ENCODE measurements around the gene BABAM1.

The BABAM1 gene

GRCh38 chr19:17237747-17238706, 29.2 kb upstream of the BABAM1 start:
- H3K27ac ChIP-seq (ENCODE audit: low read depth, low read length) = no peak overlapping the region
- H3K36me3 ChIP-seq (ENCODE audit: control insufficient read depth, low read length) = peaks cover 55% of the 10 kb centered on the region
- no peaks in the 10 kb centered on the region for H3K27me3 ChIP-seq (ENCODE audit: control insufficient read depth, low read length)
- H3K9me3 ChIP-seq (ENCODE audit: control insufficient read depth, insufficient read depth, low read length) = no peaks in the 10 kb centered on the region
- H3K9me2 ChIP-seq (replicated peaks; ENCODE audit: control insufficient read depth, low read length) = no peaks in the 10 kb centered on the region
- H3K4me2 ChIP-seq (ENCODE audit: low read length) = no peak overlapping the region
- peaks cover 12% of the 10 kb centered on the region for H4K20me1 ChIP-seq (ENCODE audit: control insufficient read depth, insufficient read depth, low read depth, low read length)
- no peak overlapping the region for H3K4me3 ChIP-seq (ENCODE audit: low read length)
- peaks cover 17% of the 10 kb centered on the region for H3F3A ChIP-seq (ENCODE audit: control insufficient read depth, insufficient read depth)
- peaks cover 32% of the 10 kb centered on the region for H3K4me1 ChIP-seq (ENCODE audit: control insufficient read depth, low read length)
- TF ChIP-seq, protein P1, sequence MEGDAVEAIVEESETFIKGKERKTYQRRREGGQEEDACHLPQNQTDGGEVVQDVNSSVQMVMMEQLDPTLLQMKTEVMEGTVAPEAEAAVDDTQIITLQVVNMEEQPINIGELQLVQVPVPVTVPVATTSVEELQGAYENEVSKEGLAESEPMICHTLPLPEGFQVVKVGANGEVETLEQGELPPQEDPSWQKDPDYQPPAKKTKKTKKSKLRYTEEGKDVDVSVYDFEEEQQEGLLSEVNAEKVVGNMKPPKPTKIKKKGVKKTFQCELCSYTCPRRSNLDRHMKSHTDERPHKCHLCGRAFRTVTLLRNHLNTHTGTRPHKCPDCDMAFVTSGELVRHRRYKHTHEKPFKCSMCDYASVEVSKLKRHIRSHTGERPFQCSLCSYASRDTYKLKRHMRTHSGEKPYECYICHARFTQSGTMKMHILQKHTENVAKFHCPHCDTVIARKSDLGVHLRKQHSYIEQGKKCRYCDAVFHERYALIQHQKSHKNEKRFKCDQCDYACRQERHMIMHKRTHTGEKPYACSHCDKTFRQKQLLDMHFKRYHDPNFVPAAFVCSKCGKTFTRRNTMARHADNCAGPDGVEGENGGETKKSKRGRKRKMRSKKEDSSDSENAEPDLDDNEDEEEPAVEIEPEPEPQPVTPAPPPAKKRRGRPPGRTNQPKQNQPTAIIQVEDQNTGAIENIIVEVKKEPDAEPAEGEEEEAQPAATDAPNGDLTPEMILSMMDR (IDR thresholded peaks at IDR 0.05; ENCODE audit: low read depth, low read length, poor library complexity, severe bottlenecking) = no peak
- no peak for TF ChIP-seq EZH2phosphoT487 (IDR thresholded peaks at IDR 0.05; ENCODE audit: borderline replicate concordance, low read length)
- H3K79me2 ChIP-seq (ENCODE audit: control insufficient read depth, low read length) = peaks cover 60% of the 10 kb centered on the region

GRCh38 chr19:17240062-17240752, 27.0 kb upstream of the BABAM1 start:
- Histone ChIP-seq H3K4me1 (ENCODE audit: control insufficient read depth, low read length) (peaks cover 32% of the 10 kb centered on the region), H3K27ac (ENCODE audit: low read depth, low read length) (no peak overlapping the region), H3K4me3 (ENCODE audit: low read length) (no peak overlapping the region), H3K79me2 (ENCODE audit: control insufficient read depth, low read length) (peaks cover 60% of the 10 kb centered on the region), H3K36me3 (ENCODE audit: control insufficient read depth, low read length) (peaks cover 41% of the 10 kb centered on the region), H3K4me2 (ENCODE audit: low read length) (no peak overlapping the region), H3K27me3 (ENCODE audit: control insufficient read depth, low read length) (no peaks in the 10 kb centered on the region), H3K9me3 (ENCODE audit: control insufficient read depth, insufficient read depth, low read length) (no peaks in the 10 kb centered on the region), H3F3A (ENCODE audit: control insufficient read depth, insufficient read depth) (peaks cover 22% of the 10 kb centered on the region), H3K9me2 (replicated peaks; ENCODE audit: control insufficient read depth, low read length) (no peaks in the 10 kb centered on the region), H4K20me1 (ENCODE audit: control insufficient read depth, insufficient read depth, low read depth, low read length) (peaks cover 14% of the 10 kb centered on the region)
- TF ChIP-seq, protein P1 (IDR thresholded peaks at IDR 0.05; ENCODE audit: low read depth, low read length, poor library complexity, severe bottlenecking) = no peak
- no peak for TF ChIP-seq EZH2phosphoT487 (IDR thresholded peaks at IDR 0.05; ENCODE audit: borderline replicate concordance, low read length)

DNA sequence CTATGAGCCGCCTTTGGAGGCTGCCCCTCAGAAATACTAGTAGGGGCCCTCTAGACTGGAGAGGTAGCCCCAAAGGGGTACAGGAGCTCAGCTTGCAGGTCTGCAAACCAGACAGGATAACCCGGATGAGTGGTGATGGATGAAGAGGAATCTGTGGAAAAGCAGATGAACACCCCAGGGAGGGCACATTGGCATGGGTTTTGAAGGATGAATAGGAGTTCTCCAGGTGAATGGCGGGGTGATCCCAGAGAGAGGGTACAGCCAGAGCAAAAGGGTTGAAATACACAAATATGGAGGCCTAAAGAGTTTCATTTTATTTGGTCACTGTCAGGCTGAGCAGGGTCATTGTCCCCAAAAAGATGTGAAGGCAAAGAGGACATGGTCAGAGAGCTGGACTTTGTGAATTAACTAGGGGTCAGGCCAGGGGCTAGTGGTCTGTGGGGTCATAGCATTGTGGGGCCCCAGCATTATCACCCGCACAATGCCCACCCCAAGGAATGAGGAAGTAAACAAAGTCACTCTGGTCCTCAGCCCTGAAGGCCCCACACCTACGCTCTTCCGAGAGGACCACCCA, 26.3 kb upstream of the BABAM1 start:
- H3K4me2 ChIP-seq (ENCODE audit: low read length) = no peak overlapping the region
- H3K79me2 ChIP-seq (ENCODE audit: control insufficient read depth, low read length) = peaks cover 59% of the 10 kb centered on the region
- H4K20me1 ChIP-seq (ENCODE audit: control insufficient read depth, insufficient read depth, low read depth, low read length) = peaks cover 14% of the 10 kb centered on the region
- H3K9me2 ChIP-seq (replicated peaks; ENCODE audit: control insufficient read depth, low read length) = no peaks in the 10 kb centered on the region
- H3F3A ChIP-seq (ENCODE audit: control insufficient read depth, insufficient read depth) = peaks cover 22% of the 10 kb centered on the region
- no peaks in the 10 kb centered on the region for H3K27me3 ChIP-seq (ENCODE audit: control insufficient read depth, low read length)
- no peak overlapping the region for H3K27ac ChIP-seq (ENCODE audit: low read depth, low read length)
- peaks cover 30% of the 10 kb centered on the region for H3K4me1 ChIP-seq (ENCODE audit: control insufficient read depth, low read length)
- H3K4me3 ChIP-seq (ENCODE audit: low read length) = no peak overlapping the region
- no peaks in the 10 kb centered on the region for H3K9me3 ChIP-seq (ENCODE audit: control insufficient read depth, insufficient read depth, low read length)
- H3K36me3 ChIP-seq (ENCODE audit: control insufficient read depth, low read length) = peaks cover 39% of the 10 kb centered on the region
- TF ChIP-seq, protein P1 (IDR thresholded peaks at IDR 0.05; ENCODE audit: low read depth, low read length, poor library complexity, severe bottlenecking) = no peak
- no peak for TF ChIP-seq EZH2phosphoT487 (IDR thresholded peaks at IDR 0.05; ENCODE audit: borderline replicate concordance, low read length)

Data from DOHH2 (cell line).